Mucosa of descending colon (tissue), 3 donors: ENCODE data around the gene LAMTOR4. TPM values are rescaled to one million over a fixed set of nuclear protein-coding genes. Genes with fewer than 3 reads are reported as not detected.

Experiments
- ATAC-seq: fragments of 200-7000 bp; cut with Tn5 transposase; one replicate; pipeline ENCODE4 v1.9.1; 2020; ENCODE audit warnings: mild to moderate bottlenecking, moderate library complexity
- DNase-seq, 3 donors: peaks; one replicate each; pipeline ENCODE4 v3.0.0-alpha.2; 2020
- H3K36me3 ChIP-seq: fragments of 200-600 bp; one replicate; pipeline ENCODE4 v1.8.0; 2021; ENCODE audit warnings: low read depth, mild to moderate bottlenecking
- H3K4me1 ChIP-seq: fragments of 200-600 bp; one replicate; pipeline ENCODE4 v1.8.0; 2021; ENCODE audit warnings: low read depth, mild to moderate bottlenecking
- H3K4me3 ChIP-seq: fragments of 200-600 bp; one replicate; pipeline ENCODE4 v1.8.0; 2021; ENCODE audit warnings: mild to moderate bottlenecking
- H3K9me3 ChIP-seq: fragments of 200-600 bp; one replicate; pipeline ENCODE4 v1.8.0; 2021; ENCODE audit warnings: mild to moderate bottlenecking
- intact Hi-C, 2 donors: fragments of 100-400 bp; cut with DNase I in 1 of 2; cut with micrococcal nuclease in 1 of 2; formaldehyde crosslinking; loops; one replicate each; pipeline versions ENCODE4 v1.11.0 to v1.11.1; 2022; cut with DNase I, micrococcal nuclease
- total RNA-seq, 3 donors: library from RNA; stranded (reverse); fragmentation: NEBNext Ultra II Directional in 2 of 3; extraction: Animal tissue kit (Norgen Biotek cat#: 25700) in 2 of 3; gene quantifications; one replicate each; pipeline versions ENCODE4 v1.2.1 to v1.2.4, GENCODE V29; 2021 to 2023
- TF ChIP-seq, protein P1 (sequence below): fragments of 200-600 bp; IDR thresholded peaks from one replicate; pipeline ENCODE4 v1.8.0; 2022; ENCODE audit warnings: antibody characterized with exemption, mild to moderate bottlenecking
- donor health status: DM: no; HTN: no; CAD: no; lungs with moderate emphysema.
- donor health status: DM: no; HTN: no; CAD: no.
- donor health status: DM: no; HTN: yes; CAD: no.

LAMTOR4 gene
- total RNA-seq, 3 donors from 2014 or later = 135 to 221 (median 187) TPM

DNA sequence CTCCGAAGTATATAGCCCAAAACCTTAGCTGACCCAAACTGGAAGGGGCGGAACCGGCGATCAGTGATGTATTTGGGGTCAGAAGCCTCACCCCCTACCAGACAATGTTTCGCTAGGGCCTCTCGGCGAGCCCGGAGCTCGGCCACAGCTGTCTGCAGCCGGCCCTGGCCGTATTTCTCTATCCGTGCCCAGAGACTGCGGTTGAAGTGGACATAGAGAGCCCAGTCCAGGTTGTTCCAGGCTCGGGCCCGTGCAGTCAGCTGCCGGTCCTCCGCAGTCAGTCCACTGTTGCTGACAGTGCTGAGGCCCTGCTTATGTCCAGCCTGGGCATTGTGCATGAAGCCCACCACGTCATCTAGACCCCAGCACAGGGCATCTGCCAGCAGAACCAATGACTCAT is 11.3 kb downstream of the LAMTOR4 start:
- intact Hi-C loops = no loop called here
- Histone ChIP-seq H3K4me3 (no peak overlapping the region), H3K36me3 (no peaks in the 10 kb centered on the region), H3K9me3 (no peaks in the 10 kb centered on the region), H3K4me1 (peaks cover 36% of the 10 kb centered on the region)
- TF ChIP-seq, protein P1, sequence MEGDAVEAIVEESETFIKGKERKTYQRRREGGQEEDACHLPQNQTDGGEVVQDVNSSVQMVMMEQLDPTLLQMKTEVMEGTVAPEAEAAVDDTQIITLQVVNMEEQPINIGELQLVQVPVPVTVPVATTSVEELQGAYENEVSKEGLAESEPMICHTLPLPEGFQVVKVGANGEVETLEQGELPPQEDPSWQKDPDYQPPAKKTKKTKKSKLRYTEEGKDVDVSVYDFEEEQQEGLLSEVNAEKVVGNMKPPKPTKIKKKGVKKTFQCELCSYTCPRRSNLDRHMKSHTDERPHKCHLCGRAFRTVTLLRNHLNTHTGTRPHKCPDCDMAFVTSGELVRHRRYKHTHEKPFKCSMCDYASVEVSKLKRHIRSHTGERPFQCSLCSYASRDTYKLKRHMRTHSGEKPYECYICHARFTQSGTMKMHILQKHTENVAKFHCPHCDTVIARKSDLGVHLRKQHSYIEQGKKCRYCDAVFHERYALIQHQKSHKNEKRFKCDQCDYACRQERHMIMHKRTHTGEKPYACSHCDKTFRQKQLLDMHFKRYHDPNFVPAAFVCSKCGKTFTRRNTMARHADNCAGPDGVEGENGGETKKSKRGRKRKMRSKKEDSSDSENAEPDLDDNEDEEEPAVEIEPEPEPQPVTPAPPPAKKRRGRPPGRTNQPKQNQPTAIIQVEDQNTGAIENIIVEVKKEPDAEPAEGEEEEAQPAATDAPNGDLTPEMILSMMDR = no peak
- DNase-seq = peak in 1 of 3 donors; percentile 57
- no peak for ATAC-seq

- DNase-seq (peak; percentile 75 to 80 (median 77)), ATAC-seq (peak; percentile 81)
- TF ChIP-seq, protein P1 = no peak
- intact Hi-C loops = no loop called here
- Histone ChIP-seq H3K9me3 (no peaks in the 10 kb centered on the region), H3K4me3 (no peak overlapping the region), H3K36me3 (no peaks in the 10 kb centered on the region), H3K4me1 (peaks cover 10% of the 10 kb centered on the region)
Measured at GRCh38 chr7:100163006-100163531, 14.4 kb downstream of the LAMTOR4 start.

DNA sequence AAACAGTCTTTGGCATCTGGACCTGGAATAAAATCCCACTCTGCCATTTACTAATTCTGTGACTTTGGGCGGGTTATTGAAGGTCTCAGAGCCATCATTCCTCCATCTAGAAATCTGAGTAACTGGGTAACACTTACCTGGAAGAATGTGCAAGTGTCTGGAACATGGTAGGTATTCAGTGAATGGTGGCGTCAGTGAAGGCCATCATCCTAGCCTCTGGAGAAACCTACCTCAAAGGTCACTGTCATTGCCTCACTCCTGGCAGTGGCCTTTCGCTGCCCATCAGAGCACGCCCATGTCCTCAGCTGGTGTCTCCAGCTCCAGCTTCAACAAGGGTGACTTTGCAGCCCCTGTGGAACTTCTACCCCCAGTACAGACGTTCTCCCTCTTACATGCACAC is 15.2 kb downstream of the LAMTOR4 start:
- Histone ChIP-seq H3K4me3 (no peak overlapping the region), H3K36me3 (no peaks in the 10 kb centered on the region), H3K9me3 (no peaks in the 10 kb centered on the region), H3K4me1 (peaks cover 18% of the 10 kb centered on the region)
- no peak for DNase-seq
- intact Hi-C loops = no loop called here
- no peak for ATAC-seq
- TF ChIP-seq, protein P1 = no peak

- Histone ChIP-seq H3K4me1 (peaks cover 25% of the 10 kb centered on the region), H3K4me3 (no peak overlapping the region), H3K9me3 (no peaks in the 10 kb centered on the region), H3K36me3 (no peaks in the 10 kb centered on the region)
- intact Hi-C loops = no loop called here
- TF ChIP-seq, protein P1 = no peak
- peak in 1 of 3 donors; percentile 55 for DNase-seq
- no peak for ATAC-seq
Measured at GRCh38 chr7:100166317-100166940, 17.7 kb downstream of the LAMTOR4 start.

DNA sequence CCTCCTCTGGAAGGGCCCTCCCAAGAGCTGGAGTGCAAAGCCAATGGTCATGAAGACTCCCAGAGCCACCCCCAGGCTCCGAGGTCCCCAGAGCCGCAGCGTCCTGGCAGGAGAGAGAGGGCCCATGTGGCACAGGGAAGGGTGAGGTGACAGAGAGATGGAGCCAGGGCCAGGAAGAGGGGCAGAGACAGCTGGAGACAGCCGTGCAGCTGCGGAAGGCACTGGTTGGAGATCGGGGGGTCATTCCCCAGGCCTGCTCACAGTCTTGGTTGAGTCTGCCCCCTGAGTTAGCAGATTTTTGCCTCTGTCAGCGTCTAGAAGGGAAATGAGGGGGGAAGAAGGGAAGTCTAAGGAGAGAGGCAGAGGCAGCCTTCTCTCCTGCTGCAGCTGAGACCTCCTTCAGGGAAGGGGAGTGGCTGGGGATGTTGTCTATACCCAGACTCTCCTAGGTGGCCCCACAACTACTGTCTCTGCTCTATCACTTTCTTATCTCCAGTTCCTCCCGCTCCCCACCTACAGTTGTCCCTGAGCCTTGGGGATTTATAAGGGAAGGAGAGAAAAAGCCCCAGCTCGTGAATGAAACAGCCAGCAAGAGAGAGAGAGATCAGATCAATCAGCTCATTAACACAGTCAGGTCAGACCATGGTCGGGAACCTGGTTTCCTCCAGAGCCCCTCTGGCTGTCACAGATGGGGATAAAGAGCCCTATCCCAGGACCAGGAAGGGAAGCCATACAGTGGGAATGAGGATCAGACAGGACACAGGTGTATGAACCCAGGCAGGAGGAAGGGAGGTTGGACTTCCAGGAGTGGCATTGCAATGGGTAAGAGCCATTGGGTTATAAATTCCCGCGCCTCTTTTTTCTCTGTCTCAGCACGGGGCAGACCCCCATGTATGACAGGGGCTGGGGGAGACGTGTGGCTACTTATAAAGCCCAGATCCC is 18.5 kb downstream of the LAMTOR4 start:
- Histone ChIP-seq H3K36me3 (no peaks in the 10 kb centered on the region), H3K4me3 (no peak overlapping the region), H3K4me1 (peaks cover 28% of the 10 kb centered on the region), H3K9me3 (no peaks in the 10 kb centered on the region)
- intact Hi-C loops = no loop called here
- DNase-seq (no peak), ATAC-seq (peak; percentile 23)
- TF ChIP-seq, protein P1 = no peak
